GM23338 (cell line): ENCODE data around the gene SIRT4. TPM values are rescaled to one million over a fixed set of nuclear protein-coding genes. Genes with fewer than 3 reads are reported as not detected.

ENCODE experiments used
- ATAC-seq: fragments of 200-7000 bp; cut with Tn5 transposase; 3 replicates; pipeline ENCODE4 v1.9.1; 2020
- DNase-seq: peaks from one replicate; pipeline ENCODE4 v3.0.0-alpha.2; 2015; ENCODE audit warnings: low spot score
- H2AFZ ChIP-seq: fragments of 200-600 bp; sonication (generic); 2 replicates; pipeline ENCODE4 v1.8.0; 2016; ENCODE audit warnings: antibody characterized with exemption, mild to moderate bottlenecking, moderate library complexity
- H3F3A ChIP-seq: fragments of 200-600 bp; sonication (generic); replicated peaks from 2 replicates; pipeline ENCODE4 v1.8.0; 2017; ENCODE audit warnings: antibody characterized with exemption, mixed run types, low read depth
- H3K27ac ChIP-seq: fragments of 200-600 bp; sonication (generic); 2 replicates; pipeline ENCODE4 v1.6.1; 2016; ENCODE audit warnings: low read depth
- H3K27me3 ChIP-seq: fragments of 200-600 bp; sonication (generic); 2 replicates; pipeline ENCODE4 v1.8.0; 2016; ENCODE audit warnings: mild to moderate bottlenecking, mixed run types, moderate library complexity; ENCODE audit not compliant: insufficient read depth
- H3K36me3 ChIP-seq: fragments of 200-600 bp; sonication (generic); 2 replicates; pipeline ENCODE4 v1.8.0; 2016; ENCODE audit warnings: mild to moderate bottlenecking; ENCODE audit not compliant: insufficient read depth
- H3K4me1 ChIP-seq: fragments of 200-600 bp; sonication (generic); 2 replicates; pipeline ENCODE4 v1.8.0; 2016; ENCODE audit warnings: mild to moderate bottlenecking, moderate library complexity; ENCODE audit not compliant: insufficient read depth
- H3K4me2 ChIP-seq: fragments of 200-600 bp; sonication (generic); 2 replicates; pipeline ENCODE4 v1.7.1; 2017; ENCODE audit warnings: mixed run types
- H3K4me3 ChIP-seq: fragments of 200-600 bp; sonication (generic); 2 replicates; pipeline ENCODE4 v1.6.1; 2016; ENCODE audit warnings: mixed run types
- H3K79me2 ChIP-seq: fragments of 200-600 bp; sonication (generic); replicated peaks from 2 replicates; pipeline ENCODE4 v1.8.0; 2017; ENCODE audit warnings: mild to moderate bottlenecking; ENCODE audit not compliant: insufficient read depth
- H3K9me2 ChIP-seq: fragments of 200-600 bp; sonication (generic); 2 replicates; pipeline ENCODE4 v1.8.0; 2017; ENCODE audit not compliant: insufficient read depth
- H4K20me1 ChIP-seq: fragments of 200-600 bp; sonication (generic); replicated peaks from 2 replicates; pipeline ENCODE4 v1.8.0; 2017; ENCODE audit warnings: mild to moderate bottlenecking; ENCODE audit not compliant: insufficient read depth
- H3K27ac Mint-ChIP-seq: 2 replicates; pipeline ENCODE4 v1.8.0; 2020; ENCODE audit warnings: inconsistent platforms, mild to moderate bottlenecking, moderate library complexity, mixed read lengths
- H3K27me3 Mint-ChIP-seq: 3 replicates; pipeline ENCODE4 v1.8.0; 2022; ENCODE audit warnings: low read depth, mild to moderate bottlenecking, moderate library complexity, mixed read lengths, inconsistent platforms; ENCODE audit not compliant: insufficient read depth, poor library complexity
- H3K36me3 Mint-ChIP-seq: 3 replicates; pipeline ENCODE4 v1.8.0; 2021; ENCODE audit warnings: low read depth, mild to moderate bottlenecking, inconsistent platforms, moderate library complexity, mixed read lengths
- H3K4me1 Mint-ChIP-seq: 3 replicates; pipeline ENCODE4 v1.8.0; 2020; ENCODE audit warnings: mild to moderate bottlenecking, inconsistent platforms, mixed read lengths
- H3K4me3 Mint-ChIP-seq: 3 replicates; pipeline ENCODE4 v1.8.0; 2021; ENCODE audit warnings: moderate library complexity, mild to moderate bottlenecking, inconsistent platforms, mixed read lengths
- H3K9me3 Mint-ChIP-seq: 3 replicates; pipeline ENCODE4 v1.8.0; 2020; ENCODE audit warnings: moderate library complexity, mild to moderate bottlenecking, inconsistent platforms, mixed read lengths
- EZH2phosphoT487 ChIP-seq: fragments of 200-600 bp; sonication (generic); IDR thresholded peaks from one replicate; pipeline ENCODE4 v1.8.1; 2018; ENCODE audit warnings: antibody characterized with exemption; ENCODE audit not compliant: unreplicated experiment
- JUNB ChIP-seq: IDR thresholded peaks from one replicate; pipeline ENCODE4 v1.6.1; 2016; ENCODE audit warnings: antibody characterized with exemption; ENCODE audit not compliant: unreplicated experiment
- NANOG ChIP-seq: IDR thresholded peaks from 2 replicates; pipeline ENCODE4 v1.6.1; 2016; ENCODE audit warnings: antibody characterized with exemption, borderline replicate concordance
- POLR2AphosphoS5 ChIP-seq: IDR thresholded peaks from 2 replicates; pipeline ENCODE4 v1.6.1; 2016; ENCODE audit warnings: antibody characterized with exemption, low read depth
- STAT1 ChIP-seq: IDR thresholded peaks from one replicate; pipeline ENCODE4 v1.6.1; 2016; ENCODE audit warnings: antibody characterized with exemption; ENCODE audit not compliant: unreplicated experiment
- polyA plus RNA-seq: library from polyadenylated mRNA; unstranded; fragments of >200 nt; fragmentation: Nextera tagmentation; extraction: Ambion mirVana; gene quantifications from 2 replicates; pipeline ENCODE4 v1.2.1, GENCODE V29; 2016
- total RNA-seq: library from RNA; depleted of rRNA; stranded (reverse); fragments of >200 nt; shearing (Covaris generic); gene quantifications from 2 replicates; pipeline ENCODE4 v1.2.3, GENCODE V29; 2014
- TF ChIP-seq, protein P1 (sequence below): IDR thresholded peaks from 2 replicates; pipeline ENCODE4 v1.6.1; 2016; ENCODE audit warnings: antibody characterized with exemption
- TF ChIP-seq, protein P2 (sequence below), 2 experiments: fragments of 200-600 bp in 1 of 2; sonication (generic) in 1 of 2; conservative IDR thresholded peaks; 2 replicates each; pipeline versions ENCODE4 v1.5.1 to v1.6.1; 2016 to 2017; ENCODE audit warnings: antibody characterized with exemption in 2 of 2, low read depth in 2 of 2, mild to moderate bottlenecking in 2 of 2, moderate library complexity in 1 of 2
- TF ChIP-seq, protein P3 (sequence below): fragments of 250-450 bp; sonication (Bioruptor Pico); IDR thresholded peaks from 2 replicates; pipeline ENCODE4 v1.5.0; 2020; ENCODE audit warnings: mild to moderate bottlenecking, moderate library complexity

The SIRT4 gene
- total and polyA plus RNA-seq, 2 experiments from 2014 or later, result 2.0 to 3.0 TPM

DNA sequence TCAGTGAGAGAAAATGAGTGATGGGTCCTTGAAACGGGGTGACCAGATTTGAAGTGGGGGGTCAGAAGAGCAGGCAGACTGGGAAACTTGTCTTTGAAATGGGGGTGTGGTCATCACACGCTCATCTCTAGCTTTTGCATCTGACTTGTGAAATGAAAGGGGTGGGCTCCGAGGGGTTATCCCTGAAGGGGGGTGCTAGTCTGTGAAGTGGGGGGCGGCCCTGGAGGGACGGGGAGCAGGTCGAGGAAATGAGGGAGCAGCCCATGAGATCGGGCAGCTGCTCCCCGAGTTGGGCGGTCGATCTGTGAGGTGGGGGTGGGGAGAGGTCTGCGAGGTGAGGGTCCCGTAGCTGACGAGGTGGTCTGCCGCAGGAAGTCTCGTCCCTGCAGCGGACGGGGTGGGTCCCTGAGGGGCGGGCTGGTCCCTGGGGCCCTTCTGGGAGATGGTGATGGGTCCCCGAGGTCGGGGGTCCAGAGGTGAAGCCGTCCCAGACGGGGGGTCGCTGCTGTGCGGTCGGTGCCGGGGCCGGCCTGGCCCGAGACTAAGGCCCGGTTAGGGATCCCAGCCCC lies 37.1 kb upstream of the SIRT4 start:
- Histone ChIP-seq H3K27me3 (no peaks in the 10 kb centered on the region), H3K9me2 (no peaks in the 10 kb centered on the region), H4K20me1 (peaks cover 22% of the 10 kb centered on the region), H3K79me2 (peaks cover 51% of the 10 kb centered on the region), H3K4me3 (peak overlapping the region; percentile 87), H3K36me3 (no peaks in the 10 kb centered on the region), H3K4me2 (peak overlapping the region; percentile 94), H3F3A (peaks cover 22% of the 10 kb centered on the region), H2AFZ (no peak overlapping the region), H3K4me1 (peaks cover 35% of the 10 kb centered on the region), H3K27ac (no peak overlapping the region)
- Mint-ChIP-seq H3K4me3 (peak overlapping the region; percentile 82), H3K4me1 (peaks cover 44% of the 10 kb centered on the region), H3K36me3 (peaks cover 2% of the 10 kb centered on the region; the same call in 1 of the 3 replicates), H3K27ac (peak overlapping the region; percentile 55; the same call in 1 of the 2 replicates), H3K9me3 (no peaks in the 10 kb centered on the region), H3K27me3 (peaks cover 8% of the 10 kb centered on the region)
- DNase-seq, result peak; percentile 32
- TF ChIP-seq NANOG (no peak), JUNB (no peak), EZH2phosphoT487 (no peak), STAT1 (no peak), POLR2AphosphoS5 (no peak)
- TF ChIP-seq, protein P1, sequence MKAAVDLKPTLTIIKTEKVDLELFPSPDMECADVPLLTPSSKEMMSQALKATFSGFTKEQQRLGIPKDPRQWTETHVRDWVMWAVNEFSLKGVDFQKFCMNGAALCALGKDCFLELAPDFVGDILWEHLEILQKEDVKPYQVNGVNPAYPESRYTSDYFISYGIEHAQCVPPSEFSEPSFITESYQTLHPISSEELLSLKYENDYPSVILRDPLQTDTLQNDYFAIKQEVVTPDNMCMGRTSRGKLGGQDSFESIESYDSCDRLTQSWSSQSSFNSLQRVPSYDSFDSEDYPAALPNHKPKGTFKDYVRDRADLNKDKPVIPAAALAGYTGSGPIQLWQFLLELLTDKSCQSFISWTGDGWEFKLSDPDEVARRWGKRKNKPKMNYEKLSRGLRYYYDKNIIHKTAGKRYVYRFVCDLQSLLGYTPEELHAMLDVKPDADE, result no peak
- TF ChIP-seq, protein P2, sequence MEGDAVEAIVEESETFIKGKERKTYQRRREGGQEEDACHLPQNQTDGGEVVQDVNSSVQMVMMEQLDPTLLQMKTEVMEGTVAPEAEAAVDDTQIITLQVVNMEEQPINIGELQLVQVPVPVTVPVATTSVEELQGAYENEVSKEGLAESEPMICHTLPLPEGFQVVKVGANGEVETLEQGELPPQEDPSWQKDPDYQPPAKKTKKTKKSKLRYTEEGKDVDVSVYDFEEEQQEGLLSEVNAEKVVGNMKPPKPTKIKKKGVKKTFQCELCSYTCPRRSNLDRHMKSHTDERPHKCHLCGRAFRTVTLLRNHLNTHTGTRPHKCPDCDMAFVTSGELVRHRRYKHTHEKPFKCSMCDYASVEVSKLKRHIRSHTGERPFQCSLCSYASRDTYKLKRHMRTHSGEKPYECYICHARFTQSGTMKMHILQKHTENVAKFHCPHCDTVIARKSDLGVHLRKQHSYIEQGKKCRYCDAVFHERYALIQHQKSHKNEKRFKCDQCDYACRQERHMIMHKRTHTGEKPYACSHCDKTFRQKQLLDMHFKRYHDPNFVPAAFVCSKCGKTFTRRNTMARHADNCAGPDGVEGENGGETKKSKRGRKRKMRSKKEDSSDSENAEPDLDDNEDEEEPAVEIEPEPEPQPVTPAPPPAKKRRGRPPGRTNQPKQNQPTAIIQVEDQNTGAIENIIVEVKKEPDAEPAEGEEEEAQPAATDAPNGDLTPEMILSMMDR (conservative IDR thresholded peaks at IDR 0.05; ENCODE audit: low read depth in 2 of 2), result no peak
- TF ChIP-seq, protein P3, sequence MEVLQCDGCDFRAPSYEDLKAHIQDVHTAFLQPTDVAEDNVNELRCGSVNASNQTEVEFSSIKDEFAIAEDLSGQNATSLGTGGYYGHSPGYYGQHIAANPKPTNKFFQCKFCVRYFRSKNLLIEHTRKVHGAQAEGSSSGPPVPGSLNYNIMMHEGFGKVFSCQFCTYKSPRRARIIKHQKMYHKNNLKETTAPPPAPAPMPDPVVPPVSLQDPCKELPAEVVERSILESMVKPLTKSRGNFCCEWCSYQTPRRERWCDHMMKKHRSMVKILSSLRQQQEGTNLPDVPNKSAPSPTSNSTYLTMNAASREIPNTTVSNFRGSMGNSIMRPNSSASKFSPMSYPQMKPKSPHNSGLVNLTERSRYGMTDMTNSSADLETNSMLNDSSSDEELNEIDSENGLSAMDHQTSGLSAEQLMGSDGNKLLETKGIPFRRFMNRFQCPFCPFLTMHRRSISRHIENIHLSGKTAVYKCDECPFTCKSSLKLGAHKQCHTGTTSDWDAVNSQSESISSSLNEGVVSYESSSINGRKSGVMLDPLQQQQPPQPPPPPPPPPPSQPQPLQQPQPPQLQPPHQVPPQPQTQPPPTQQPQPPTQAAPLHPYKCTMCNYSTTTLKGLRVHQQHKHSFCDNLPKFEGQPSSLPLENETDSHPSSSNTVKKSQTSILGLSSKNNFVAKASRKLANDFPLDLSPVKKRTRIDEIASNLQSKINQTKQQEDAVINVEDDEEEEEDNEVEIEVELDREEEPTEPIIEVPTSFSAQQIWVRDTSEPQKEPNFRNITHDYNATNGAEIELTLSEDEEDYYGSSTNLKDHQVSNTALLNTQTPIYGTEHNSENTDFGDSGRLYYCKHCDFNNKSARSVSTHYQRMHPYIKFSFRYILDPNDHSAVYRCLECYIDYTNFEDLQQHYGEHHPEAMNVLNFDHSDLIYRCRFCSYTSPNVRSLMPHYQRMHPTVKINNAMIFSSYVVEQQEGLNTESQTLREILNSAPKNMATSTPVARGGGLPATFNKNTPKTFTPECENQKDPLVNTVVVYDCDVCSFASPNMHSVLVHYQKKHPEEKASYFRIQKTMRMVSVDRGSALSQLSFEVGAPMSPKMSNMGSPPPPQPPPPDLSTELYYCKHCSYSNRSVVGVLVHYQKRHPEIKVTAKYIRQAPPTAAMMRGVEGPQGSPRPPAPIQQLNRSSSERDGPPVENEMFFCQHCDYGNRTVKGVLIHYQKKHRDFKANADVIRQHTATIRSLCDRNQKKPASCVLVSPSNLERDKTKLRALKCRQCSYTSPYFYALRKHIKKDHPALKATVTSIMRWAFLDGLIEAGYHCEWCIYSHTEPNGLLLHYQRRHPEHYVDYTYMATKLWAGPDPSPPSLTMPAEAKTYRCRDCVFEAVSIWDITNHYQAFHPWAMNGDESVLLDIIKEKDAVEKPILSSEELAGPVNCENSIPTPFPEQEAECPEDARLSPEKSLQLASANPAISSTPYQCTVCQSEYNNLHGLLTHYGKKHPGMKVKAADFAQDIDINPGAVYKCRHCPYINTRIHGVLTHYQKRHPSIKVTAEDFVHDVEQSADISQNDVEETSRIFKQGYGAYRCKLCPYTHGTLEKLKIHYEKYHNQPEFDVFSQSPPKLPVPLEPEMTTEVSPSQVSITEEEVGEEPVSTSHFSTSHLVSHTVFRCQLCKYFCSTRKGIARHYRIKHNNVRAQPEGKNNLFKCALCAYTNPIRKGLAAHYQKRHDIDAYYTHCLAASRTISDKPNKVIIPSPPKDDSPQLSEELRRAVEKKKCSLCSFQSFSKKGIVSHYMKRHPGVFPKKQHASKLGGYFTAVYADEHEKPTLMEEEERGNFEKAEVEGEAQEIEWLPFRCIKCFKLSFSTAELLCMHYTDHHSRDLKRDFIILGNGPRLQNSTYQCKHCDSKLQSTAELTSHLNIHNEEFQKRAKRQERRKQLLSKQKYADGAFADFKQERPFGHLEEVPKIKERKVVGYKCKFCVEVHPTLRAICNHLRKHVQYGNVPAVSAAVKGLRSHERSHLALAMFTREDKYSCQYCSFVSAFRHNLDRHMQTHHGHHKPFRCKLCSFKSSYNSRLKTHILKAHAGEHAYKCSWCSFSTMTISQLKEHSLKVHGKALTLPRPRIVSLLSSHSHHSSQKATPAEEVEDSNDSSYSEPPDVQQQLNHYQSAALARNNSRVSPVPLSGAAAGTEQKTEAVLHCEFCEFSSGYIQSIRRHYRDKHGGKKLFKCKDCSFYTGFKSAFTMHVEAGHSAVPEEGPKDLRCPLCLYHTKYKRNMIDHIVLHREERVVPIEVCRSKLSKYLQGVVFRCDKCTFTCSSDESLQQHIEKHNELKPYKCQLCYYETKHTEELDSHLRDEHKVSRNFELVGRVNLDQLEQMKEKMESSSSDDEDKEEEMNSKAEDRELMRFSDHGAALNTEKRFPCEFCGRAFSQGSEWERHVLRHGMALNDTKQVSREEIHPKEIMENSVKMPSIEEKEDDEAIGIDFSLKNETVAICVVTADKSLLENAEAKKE (CRISPR knock-in tag), result no peak
- ATAC-seq, result no peak; the same call in 2 of the 3 replicates
